Mesothelial cell of epicardium (in vitro differentiated cells): ENCODE measurements around the gene OS9. TPM values are rescaled to one million over a fixed set of nuclear protein-coding genes. Genes with fewer than 3 reads are reported as not detected.

Experiments used
- DNase-seq, 2 experiments: peaks; one replicate each; pipeline ENCODE4 v3.0.0; 2021; ENCODE audit warnings: low spot score in 2 of 2; ENCODE audit not compliant: unreplicated experiment in 2 of 2
- H3K27ac Mint-ChIP-seq: 2 replicates; pipeline ENCODE4 v1.8.0; 2021; ENCODE audit warnings: mixed read lengths
- H3K27me3 Mint-ChIP-seq: 2 replicates; pipeline ENCODE4 v1.8.0; 2021; ENCODE audit warnings: low read depth, mixed read lengths
- H3K36me3 Mint-ChIP-seq: 2 replicates; pipeline ENCODE4 v1.8.0; 2021; ENCODE audit warnings: mixed read lengths
- H3K4me1 Mint-ChIP-seq: 2 replicates; pipeline ENCODE4 v1.8.0; 2021; ENCODE audit warnings: mixed read lengths
- H3K4me3 Mint-ChIP-seq: 2 replicates; pipeline ENCODE4 v1.8.0; 2021; ENCODE audit warnings: mild to moderate bottlenecking, moderate library complexity, mixed read lengths
- H3K9me3 Mint-ChIP-seq: 2 replicates; pipeline ENCODE4 v1.8.0; 2021; ENCODE audit warnings: mixed read lengths
- total RNA-seq: library from RNA; stranded (reverse); gene quantifications from 3 replicates; pipeline ENCODE4 v1.2.1, GENCODE V29; 2021
- TF ChIP-seq, protein P1 (sequence below): fragments of 200-600 bp; sonication (generic); IDR thresholded peaks from one replicate; pipeline ENCODE4 v1.5.0; 2021; ENCODE audit warnings: antibody characterized with exemption; ENCODE audit not compliant: unreplicated experiment

Gene OS9
- total RNA-seq, 1 donor from 2014 or later = 166 TPM

DNA sequence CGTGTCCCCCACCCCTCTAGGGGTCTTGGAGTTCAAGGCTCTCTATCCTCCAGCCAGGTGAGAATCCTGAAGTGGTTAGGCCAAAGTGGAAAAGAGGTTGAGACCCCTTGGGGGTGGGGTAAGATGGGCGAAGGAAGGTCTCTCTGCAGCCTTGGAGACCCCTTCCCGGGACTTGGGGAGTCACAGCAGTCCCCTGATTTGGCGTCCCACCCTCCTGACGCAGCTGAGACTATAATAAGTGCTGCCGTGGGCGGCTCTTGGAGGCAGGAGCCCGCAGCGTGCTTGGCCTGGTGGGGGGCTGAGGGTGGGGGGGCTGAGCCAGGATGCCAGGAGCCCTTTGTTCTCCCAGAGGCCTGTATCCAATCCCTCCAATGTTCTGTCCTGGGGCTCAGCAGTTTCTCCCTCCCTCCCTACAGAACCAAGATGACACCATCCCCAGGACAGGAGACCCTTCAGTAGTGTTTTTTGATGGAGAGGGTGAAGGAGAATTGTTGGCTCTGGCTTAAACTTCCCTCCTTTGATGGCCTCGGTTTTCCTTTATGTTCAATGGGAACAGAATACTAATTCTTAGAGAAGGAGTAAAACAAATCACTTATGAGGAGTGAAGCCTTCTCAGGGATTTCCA lies 46.1 kb downstream of the OS9 start:
- TF ChIP-seq, protein P1, sequence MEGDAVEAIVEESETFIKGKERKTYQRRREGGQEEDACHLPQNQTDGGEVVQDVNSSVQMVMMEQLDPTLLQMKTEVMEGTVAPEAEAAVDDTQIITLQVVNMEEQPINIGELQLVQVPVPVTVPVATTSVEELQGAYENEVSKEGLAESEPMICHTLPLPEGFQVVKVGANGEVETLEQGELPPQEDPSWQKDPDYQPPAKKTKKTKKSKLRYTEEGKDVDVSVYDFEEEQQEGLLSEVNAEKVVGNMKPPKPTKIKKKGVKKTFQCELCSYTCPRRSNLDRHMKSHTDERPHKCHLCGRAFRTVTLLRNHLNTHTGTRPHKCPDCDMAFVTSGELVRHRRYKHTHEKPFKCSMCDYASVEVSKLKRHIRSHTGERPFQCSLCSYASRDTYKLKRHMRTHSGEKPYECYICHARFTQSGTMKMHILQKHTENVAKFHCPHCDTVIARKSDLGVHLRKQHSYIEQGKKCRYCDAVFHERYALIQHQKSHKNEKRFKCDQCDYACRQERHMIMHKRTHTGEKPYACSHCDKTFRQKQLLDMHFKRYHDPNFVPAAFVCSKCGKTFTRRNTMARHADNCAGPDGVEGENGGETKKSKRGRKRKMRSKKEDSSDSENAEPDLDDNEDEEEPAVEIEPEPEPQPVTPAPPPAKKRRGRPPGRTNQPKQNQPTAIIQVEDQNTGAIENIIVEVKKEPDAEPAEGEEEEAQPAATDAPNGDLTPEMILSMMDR = no peak
- no peak overlapping the region for H3K27ac Mint-ChIP-seq
- peaks cover 20% of the 10 kb centered on the region for H3K4me1 Mint-ChIP-seq
- no peaks in the 10 kb centered on the region for H3K9me3 Mint-ChIP-seq
- no peak for DNase-seq
- H3K27me3 Mint-ChIP-seq = peaks cover 74% of the 10 kb centered on the region
- H3K36me3 Mint-ChIP-seq = no peaks in the 10 kb centered on the region
- no peak overlapping the region for H3K4me3 Mint-ChIP-seq

DNA sequence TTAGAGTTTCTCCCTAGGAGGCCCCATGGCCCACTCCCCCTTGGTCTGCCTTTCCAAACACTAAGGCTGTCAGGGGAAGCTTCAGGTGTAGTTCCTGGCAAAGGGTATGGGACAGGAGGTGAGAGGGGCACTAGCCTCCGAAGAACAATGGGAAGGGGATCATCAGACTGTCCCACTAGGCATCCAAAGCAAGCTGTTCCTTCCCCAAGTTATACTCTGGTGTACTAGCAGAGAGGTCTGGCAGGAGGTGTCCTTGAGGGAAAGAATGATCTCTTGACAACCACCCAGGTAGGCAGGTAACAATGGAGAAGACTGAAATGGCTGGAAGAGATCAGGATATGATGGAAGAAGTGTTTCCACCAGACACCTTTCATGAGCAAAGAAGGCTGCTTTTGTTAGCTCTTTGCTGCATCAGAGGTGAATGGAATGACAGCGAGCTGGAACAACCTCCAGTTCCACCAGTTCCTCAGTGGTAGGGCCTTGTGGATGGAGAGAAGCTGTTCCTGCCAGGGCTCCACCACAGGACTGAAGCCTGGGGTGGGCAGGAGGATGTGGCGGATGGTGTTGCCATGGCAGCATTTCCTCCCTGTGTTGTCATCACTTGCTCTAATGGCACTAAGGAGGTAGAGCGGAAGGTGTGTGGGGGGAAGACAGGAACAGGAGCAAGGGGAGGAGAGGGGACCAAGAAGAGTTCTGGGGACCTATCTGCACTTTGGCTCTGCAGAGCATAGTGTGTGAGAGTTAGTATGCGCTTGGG lies 46.9 kb downstream of the OS9 start:
- DNase-seq = no peak
- H3K27ac Mint-ChIP-seq = no peak overlapping the region
- H3K9me3 Mint-ChIP-seq = no peaks in the 10 kb centered on the region
- no peaks in the 10 kb centered on the region for H3K36me3 Mint-ChIP-seq
- H3K27me3 Mint-ChIP-seq = peaks cover 66% of the 10 kb centered on the region
- H3K4me1 Mint-ChIP-seq = peaks cover 25% of the 10 kb centered on the region
- no peak overlapping the region for H3K4me3 Mint-ChIP-seq
- TF ChIP-seq, protein P1 = no peak

DNA sequence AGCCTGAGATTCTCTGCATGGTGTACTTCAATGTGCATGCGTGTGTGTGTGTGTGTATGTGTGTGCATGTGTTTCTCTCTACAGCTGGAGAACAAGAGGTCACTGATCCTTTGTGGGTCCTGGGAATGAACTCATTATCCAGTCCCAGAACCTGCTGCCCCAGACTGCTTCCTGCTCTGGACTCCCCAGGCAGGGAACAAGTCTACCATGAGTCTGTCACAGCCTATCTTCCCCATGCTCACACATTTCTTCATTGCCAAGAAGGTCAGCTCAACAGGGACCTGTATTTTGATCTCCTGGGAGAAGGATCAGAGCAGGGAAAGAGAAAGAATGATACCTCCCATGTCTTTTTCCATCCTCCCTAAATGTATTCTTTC lies 47.5 kb downstream of the OS9 start:
- H3K4me3 Mint-ChIP-seq = no peak overlapping the region

DNA sequence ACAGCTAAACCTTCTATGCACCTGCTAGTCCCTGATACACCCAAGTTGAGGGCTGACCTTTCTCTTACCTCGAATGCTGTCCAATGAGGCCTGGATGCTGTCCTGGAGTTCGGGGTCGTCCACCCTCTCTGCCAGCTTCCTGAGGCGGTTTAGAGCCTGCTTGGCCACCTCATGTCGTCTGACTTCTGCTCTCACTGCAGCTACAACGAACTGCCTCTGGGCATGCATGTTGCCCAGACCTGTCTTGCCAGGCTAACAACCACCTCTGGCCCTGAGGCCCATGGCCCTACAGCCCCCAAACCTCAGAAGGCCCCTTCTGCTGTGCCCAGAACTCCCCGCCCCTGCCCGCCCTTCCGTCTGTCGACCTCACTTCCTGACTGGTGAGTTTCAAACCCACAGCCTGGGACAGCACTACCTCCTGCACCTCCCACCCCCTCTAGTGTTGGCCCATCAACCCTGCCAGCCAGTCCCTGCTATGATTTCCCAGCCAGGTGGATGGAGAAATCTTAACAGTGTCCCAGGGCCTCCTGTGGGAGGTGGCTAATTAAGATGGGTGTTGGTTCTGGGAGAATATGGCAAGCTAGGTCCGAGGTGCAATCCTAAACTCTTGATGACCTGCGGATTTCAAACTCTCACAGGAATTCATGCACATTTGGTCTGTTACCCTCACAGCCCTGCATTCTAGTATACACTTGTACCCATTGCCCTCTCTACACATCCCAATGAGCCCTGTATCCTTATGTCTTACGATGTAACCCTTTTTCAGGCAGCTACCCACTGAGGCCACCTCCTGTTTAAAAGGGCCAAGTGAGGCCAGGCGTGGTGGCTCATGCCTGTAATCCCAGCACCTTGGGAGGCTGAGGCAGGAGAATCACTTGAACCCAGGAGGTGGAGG lies 48.2 kb downstream of the OS9 start:
- Mint-ChIP-seq H3K9me3 (no peaks in the 10 kb centered on the region), H3K4me1 (peaks cover 22% of the 10 kb centered on the region), H3K4me3 (no peak overlapping the region), H3K27me3 (peaks cover 53% of the 10 kb centered on the region), H3K36me3 (peaks cover 10% of the 10 kb centered on the region), H3K27ac (no peak overlapping the region)
- TF ChIP-seq, protein P1 = no peak
- DNase-seq = no peak

More for the DNA sequence above, 47.5 kb downstream of the OS9 start:
- TF ChIP-seq, protein P1 = no peak
- H3K36me3 Mint-ChIP-seq = peaks cover 4% of the 10 kb centered on the region
- H3K4me1 Mint-ChIP-seq = peaks cover 28% of the 10 kb centered on the region
- H3K27me3 Mint-ChIP-seq = peaks cover 60% of the 10 kb centered on the region
- no peaks in the 10 kb centered on the region for H3K9me3 Mint-ChIP-seq
- no peak overlapping the region for H3K27ac Mint-ChIP-seq
- no peak for DNase-seq

DNA sequence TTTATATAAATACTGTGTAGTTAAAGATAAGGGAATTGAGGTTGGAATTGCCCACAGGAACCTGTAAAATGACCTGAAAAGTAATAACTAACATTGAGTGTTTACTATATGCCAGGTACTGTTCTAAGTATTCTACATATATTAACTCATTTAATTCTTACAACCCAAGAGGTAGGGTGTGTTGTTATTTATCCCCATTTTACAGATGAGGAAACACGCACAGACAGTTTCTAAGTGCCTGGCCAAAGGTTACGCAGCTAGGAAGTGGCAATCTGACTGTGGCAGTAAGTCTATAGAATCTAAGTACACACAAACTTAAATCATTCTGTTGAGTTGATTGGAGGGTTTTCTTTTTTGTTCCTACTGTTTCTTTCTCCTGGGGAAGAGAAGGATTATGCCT lies 49.8 kb downstream of the OS9 start:
- Mint-ChIP-seq H3K4me1 (peaks cover 21% of the 10 kb centered on the region), H3K36me3 (peaks cover 19% of the 10 kb centered on the region), H3K4me3 (peak overlapping the region; percentile 94), H3K27me3 (peaks cover 48% of the 10 kb centered on the region), H3K9me3 (no peaks in the 10 kb centered on the region), H3K27ac (peak overlapping the region; percentile 93)
- TF ChIP-seq, protein P1 = no peak
- DNase-seq = no peak
